ENCODE results near the gene TNFSF13B. TPM values are rescaled to one million over a fixed set of nuclear protein-coding genes. Genes with fewer than 3 reads are reported as not detected.
"Not testable (repeated sequence)": the region's sequence is repeated elsewhere in the genome, so short reads cannot be mapped to it uniquely, and the experiment has no call there.

Gene TNFSF13B
- total and polyA plus RNA-seq, 7 donors, result 0.23 to 1.5 (median 0.80) TPM

- intact Hi-C loops (cut with DNase I), result no loop called here
- Histone ChIP-seq H3K4me1 (no peaks in the 10 kb centered on the region), H3K4me3 (no peak overlapping the region), H3K36me3 (ENCODE audit: insufficient read depth in 1 of 2, low read depth in 1 of 2) (no peaks in the 10 kb centered on the region), H3K27ac (no peak overlapping the region), H3K27me3 (ENCODE audit: insufficient read depth in 3 of 3, low read length in 2 of 3) (no peaks in the 10 kb centered on the region), H3K9me3 (no peaks in the 10 kb centered on the region)
- 84 to 95% (median 94%) methylated on average over 1 of the region's 1 CpG for WGBS, 3 donors
- TF ChIP-seq CTCF (IDR thresholded peaks at IDR 0.05), result no peak
- ATAC-seq, result no peak
- DNase-seq, result no peak
Observed at GRCh38 chr13:108297114-108297513, 27.6 kb downstream of the TNFSF13B start.

- H3K4me1 ChIP-seq, result no peaks in the 10 kb centered on the region
- no peaks in the 10 kb centered on the region for H3K36me3 ChIP-seq (ENCODE audit: insufficient read depth in 1 of 2, low read depth in 1 of 2)
- H3K27ac ChIP-seq, result no peak overlapping the region
- no peak for TF ChIP-seq CTCF (IDR thresholded peaks at IDR 0.05)
- no peak for DNase-seq
- no peak overlapping the region for H3K4me3 ChIP-seq
- ATAC-seq, result no peak
- intact Hi-C loops (cut with DNase I), result no loop called here
- no peaks in the 10 kb centered on the region for H3K9me3 ChIP-seq
- no peaks in the 10 kb centered on the region for H3K27me3 ChIP-seq (ENCODE audit: insufficient read depth in 3 of 3, low read length in 2 of 3)
- 33 to 69% (median 68%) methylated on average over 1 of the region's 1 CpG for WGBS, 3 donors
Observed at GRCh38 chr13:108302279-108302678, 32.8 kb downstream of the TNFSF13B start.

- ATAC-seq, result no peak
- Histone ChIP-seq H3K27me3 (ENCODE audit: insufficient read depth in 3 of 3, low read length in 2 of 3) (no peaks in the 10 kb centered on the region), H3K9me3 (no peaks in the 10 kb centered on the region), H3K36me3 (ENCODE audit: insufficient read depth in 1 of 2, low read depth in 1 of 2) (no peaks in the 10 kb centered on the region), H3K4me3 (no peak overlapping the region), H3K4me1 (no peaks in the 10 kb centered on the region), H3K27ac (no peak overlapping the region)
- TF ChIP-seq CTCF (IDR thresholded peaks at IDR 0.05), result no peak
- WGBS, 3 donors, result 58 to 65% (median 62%) methylated on average over 7 of the region's 7 CpGs
- DNase-seq, result no peak
- intact Hi-C loops (cut with DNase I), result no loop called here
Observed at GRCh38 chr13:108304170-108305016, 34.9 kb downstream of the TNFSF13B start.

- Histone ChIP-seq H3K4me1 (no peaks in the 10 kb centered on the region), H3K9me3 (no peaks in the 10 kb centered on the region), H3K4me3 (no peak overlapping the region), H3K27me3 (ENCODE audit: insufficient read depth in 3 of 3, low read length in 2 of 3) (no peaks in the 10 kb centered on the region), H3K36me3 (ENCODE audit: insufficient read depth in 1 of 2, low read depth in 1 of 2) (no peaks in the 10 kb centered on the region), H3K27ac (no peak overlapping the region)
- intact Hi-C loops (cut with DNase I), result no loop called here
- DNase-seq (no peak), ATAC-seq (no peak)
- no peak for TF ChIP-seq CTCF (IDR thresholded peaks at IDR 0.05)
Observed at GRCh38 chr13:108305655-108306054, 36.1 kb downstream of the TNFSF13B start.

GRCh38 chr13:108306860-108307259, 37.3 kb downstream of the TNFSF13B start:
- intact Hi-C loops (cut with DNase I), result no loop called here
- Histone ChIP-seq H3K9me3 (no peaks in the 10 kb centered on the region), H3K27ac (no peak overlapping the region), H3K36me3 (ENCODE audit: insufficient read depth in 1 of 2, low read depth in 1 of 2) (no peaks in the 10 kb centered on the region), H3K4me3 (no peak overlapping the region), H3K27me3 (ENCODE audit: insufficient read depth in 3 of 3, low read length in 2 of 3) (no peaks in the 10 kb centered on the region), H3K4me1 (no peaks in the 10 kb centered on the region)
- TF ChIP-seq CTCF (IDR thresholded peaks at IDR 0.05), result no peak
- ATAC-seq (no peak), DNase-seq (no peak)

- H3K27me3 ChIP-seq (ENCODE audit: insufficient read depth in 3 of 3, low read length in 2 of 3); intact Hi-C loops (cut with DNase I); ATAC-seq; H3K4me3 ChIP-seq; H3K9me3 ChIP-seq; DNase-seq; H3K4me1 ChIP-seq; H3K36me3 ChIP-seq (ENCODE audit: insufficient read depth in 1 of 2, low read depth in 1 of 2); H3K27ac ChIP-seq: not testable (repeated sequence)
- 82 to 89% (median 84%) methylated on average over 4 of the region's 4 CpGs for WGBS, 3 donors
Observed at GRCh38 chr13:108311596-108311995, 42.1 kb downstream of the TNFSF13B start.
